GM12878 (cell line): Measurements from ENCODE around the gene CSH2.
"Not testable (repeated sequence)": the region's sequence is repeated elsewhere in the genome, so short reads cannot be mapped to it uniquely, and the experiment has no call there.

Experiments used
- EP300 ChIP-seq, 2 experiments: fragments of 150-350 bp in 1 of 2; IDR thresholded peaks; 2 replicates each; pipeline ENCODE4 v1.6.1; 2011 to 2012; ENCODE audit warnings: low read depth in 2 of 2, low read length in 2 of 2, borderline replicate concordance in 1 of 2, improper control_type of control experiment in 1 of 2, inconsistent platforms in 1 of 2; ENCODE audit not compliant: control insufficient read depth in 1 of 2
- ESRRA ChIP-seq: IDR thresholded peaks from 2 replicates; pipeline ENCODE4 v1.6.1; 2012; ENCODE audit warnings: mild to moderate bottlenecking, low read length, improper control_type of control experiment
- EZH2 ChIP-seq: IDR thresholded peaks from 2 replicates; pipeline ENCODE4 v1.6.1; 2012; ENCODE audit warnings: low read depth, mild to moderate bottlenecking, control low read depth, inconsistent platforms, low read length, borderline replicate concordance; ENCODE audit not compliant: control insufficient read depth
- POLR2A ChIP-seq: IDR thresholded peaks from 2 replicates; pipeline ENCODE4 v1.6.1; 2011; ENCODE audit warnings: low read depth, mild to moderate bottlenecking, low read length
- RCOR1 ChIP-seq: conservative IDR thresholded peaks from 2 replicates; pipeline ENCODE4 v1.6.1; 2012; ENCODE audit warnings: low read depth, low read length, improper control_type of control experiment
- SMAD1 ChIP-seq: fragments of 450-650 bp; IDR thresholded peaks from 2 replicates; pipeline ENCODE4 v1.6.1; 2018; ENCODE audit warnings: mild to moderate bottlenecking, low read depth; ENCODE audit not compliant: partially characterized antibody
- YY1 ChIP-seq: IDR thresholded peaks from 2 replicates; pipeline ENCODE4 v1.6.1; 2011; ENCODE audit warnings: low read depth, mild to moderate bottlenecking, low read length
- ZNF207 ChIP-seq: fragments of 450-650 bp; IDR thresholded peaks from 2 replicates; pipeline ENCODE4 v1.6.1; 2014; ENCODE audit warnings: antibody characterized with exemption, mild to moderate bottlenecking, borderline replicate concordance
- ZNF24 ChIP-seq: fragments of 450-650 bp; IDR thresholded peaks from 2 replicates; pipeline ENCODE4 v1.6.1; 2017; ENCODE audit warnings: antibody characterized with exemption, mild to moderate bottlenecking
- TF ChIP-seq, protein P1 (sequence below), 3 experiments: IDR thresholded peaks in 2 of 3; conservative IDR thresholded peaks in 1 of 3; 2 replicates each; pipeline ENCODE4 v1.5.1; 2011; ENCODE audit warnings: low read depth in 3 of 3, low read length in 3 of 3, mild to moderate bottlenecking in 3 of 3, control low read depth in 2 of 3, moderate library complexity in 2 of 3, inconsistent platforms in 1 of 3, mixed read lengths in 1 of 3; ENCODE audit not compliant: control insufficient read depth in 2 of 3, insufficient read depth in 1 of 3; ENCODE audit errors: extremely low read depth in 1 of 3
- TF ChIP-seq, protein P2 (sequence below): IDR thresholded peaks from 2 replicates; pipeline ENCODE4 v1.6.1; 2012; ENCODE audit warnings: mild to moderate bottlenecking, low read depth, low read length
- TF ChIP-seq, protein P3 (sequence below): IDR thresholded peaks from 2 replicates; pipeline ENCODE4 v1.6.1; 2012; ENCODE audit warnings: low read depth, low read length, improper control_type of control experiment
- TF ChIP-seq, protein P4 (sequence below): fragments of 450-650 bp; IDR thresholded peaks from 2 replicates; pipeline ENCODE4 v1.6.1; 2017; ENCODE audit warnings: mild to moderate bottlenecking, moderate library complexity
- TF ChIP-seq, protein P5 (sequence below): fragments of 450-650 bp; formaldehyde crosslinking; IDR thresholded peaks from 2 replicates; pipeline ENCODE4 v1.4.0; 2020; ENCODE audit warnings: mild to moderate bottlenecking, moderate library complexity

DNA sequence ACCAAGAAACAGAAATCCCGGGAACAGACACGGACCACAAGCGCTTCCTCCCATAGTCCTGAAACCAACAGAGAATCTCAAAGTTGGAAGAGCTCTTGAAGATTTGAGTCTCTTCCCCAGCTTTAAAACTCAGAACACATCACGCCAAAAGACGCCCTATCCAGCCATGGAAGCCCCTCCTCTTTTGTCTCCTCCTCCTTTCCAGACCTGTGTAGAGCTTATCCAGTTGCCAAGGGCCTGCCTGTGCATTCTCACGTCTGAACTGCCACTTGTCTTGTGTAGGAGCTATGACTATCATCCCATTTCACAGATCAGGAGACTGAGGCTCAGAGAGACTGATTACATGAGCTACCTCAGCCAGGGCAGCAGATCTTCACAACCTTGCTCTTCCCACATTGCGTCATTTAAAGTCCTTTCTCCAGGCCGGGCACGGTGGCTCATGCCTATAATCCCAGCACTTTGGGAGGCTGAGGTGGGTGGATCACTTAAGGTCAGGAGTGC is 9.2 kb upstream of the CSH2 start:
- TF ChIP-seq SMAD1; ZNF24; RCOR1; POLR2A; YY1; ESRRA; ZNF207; EP300 (IDR thresholded peaks at IDR 0.05; ENCODE audit: borderline replicate concordance in 1 of 2, control insufficient read depth in 1 of 2, low read depth in 2 of 2, low read length in 2 of 2); EZH2: not testable (repeated sequence)
- TF ChIP-seq, protein P1, sequence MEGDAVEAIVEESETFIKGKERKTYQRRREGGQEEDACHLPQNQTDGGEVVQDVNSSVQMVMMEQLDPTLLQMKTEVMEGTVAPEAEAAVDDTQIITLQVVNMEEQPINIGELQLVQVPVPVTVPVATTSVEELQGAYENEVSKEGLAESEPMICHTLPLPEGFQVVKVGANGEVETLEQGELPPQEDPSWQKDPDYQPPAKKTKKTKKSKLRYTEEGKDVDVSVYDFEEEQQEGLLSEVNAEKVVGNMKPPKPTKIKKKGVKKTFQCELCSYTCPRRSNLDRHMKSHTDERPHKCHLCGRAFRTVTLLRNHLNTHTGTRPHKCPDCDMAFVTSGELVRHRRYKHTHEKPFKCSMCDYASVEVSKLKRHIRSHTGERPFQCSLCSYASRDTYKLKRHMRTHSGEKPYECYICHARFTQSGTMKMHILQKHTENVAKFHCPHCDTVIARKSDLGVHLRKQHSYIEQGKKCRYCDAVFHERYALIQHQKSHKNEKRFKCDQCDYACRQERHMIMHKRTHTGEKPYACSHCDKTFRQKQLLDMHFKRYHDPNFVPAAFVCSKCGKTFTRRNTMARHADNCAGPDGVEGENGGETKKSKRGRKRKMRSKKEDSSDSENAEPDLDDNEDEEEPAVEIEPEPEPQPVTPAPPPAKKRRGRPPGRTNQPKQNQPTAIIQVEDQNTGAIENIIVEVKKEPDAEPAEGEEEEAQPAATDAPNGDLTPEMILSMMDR (IDR thresholded peaks at IDR 0.05 in 2 of 3, conservative IDR thresholded peaks at IDR 0.05 in 1 of 3; ENCODE audit: control insufficient read depth in 2 of 3, extremely low read depth in 1 of 3, insufficient read depth in 1 of 3, low read depth in 3 of 3, low read length in 3 of 3), result not testable (repeated sequence)
- TF ChIP-seq, protein P2, sequence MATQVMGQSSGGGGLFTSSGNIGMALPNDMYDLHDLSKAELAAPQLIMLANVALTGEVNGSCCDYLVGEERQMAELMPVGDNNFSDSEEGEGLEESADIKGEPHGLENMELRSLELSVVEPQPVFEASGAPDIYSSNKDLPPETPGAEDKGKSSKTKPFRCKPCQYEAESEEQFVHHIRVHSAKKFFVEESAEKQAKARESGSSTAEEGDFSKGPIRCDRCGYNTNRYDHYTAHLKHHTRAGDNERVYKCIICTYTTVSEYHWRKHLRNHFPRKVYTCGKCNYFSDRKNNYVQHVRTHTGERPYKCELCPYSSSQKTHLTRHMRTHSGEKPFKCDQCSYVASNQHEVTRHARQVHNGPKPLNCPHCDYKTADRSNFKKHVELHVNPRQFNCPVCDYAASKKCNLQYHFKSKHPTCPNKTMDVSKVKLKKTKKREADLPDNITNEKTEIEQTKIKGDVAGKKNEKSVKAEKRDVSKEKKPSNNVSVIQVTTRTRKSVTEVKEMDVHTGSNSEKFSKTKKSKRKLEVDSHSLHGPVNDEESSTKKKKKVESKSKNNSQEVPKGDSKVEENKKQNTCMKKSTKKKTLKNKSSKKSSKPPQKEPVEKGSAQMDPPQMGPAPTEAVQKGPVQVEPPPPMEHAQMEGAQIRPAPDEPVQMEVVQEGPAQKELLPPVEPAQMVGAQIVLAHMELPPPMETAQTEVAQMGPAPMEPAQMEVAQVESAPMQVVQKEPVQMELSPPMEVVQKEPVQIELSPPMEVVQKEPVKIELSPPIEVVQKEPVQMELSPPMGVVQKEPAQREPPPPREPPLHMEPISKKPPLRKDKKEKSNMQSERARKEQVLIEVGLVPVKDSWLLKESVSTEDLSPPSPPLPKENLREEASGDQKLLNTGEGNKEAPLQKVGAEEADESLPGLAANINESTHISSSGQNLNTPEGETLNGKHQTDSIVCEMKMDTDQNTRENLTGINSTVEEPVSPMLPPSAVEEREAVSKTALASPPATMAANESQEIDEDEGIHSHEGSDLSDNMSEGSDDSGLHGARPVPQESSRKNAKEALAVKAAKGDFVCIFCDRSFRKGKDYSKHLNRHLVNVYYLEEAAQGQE, result not testable (repeated sequence)
- TF ChIP-seq, protein P3, sequence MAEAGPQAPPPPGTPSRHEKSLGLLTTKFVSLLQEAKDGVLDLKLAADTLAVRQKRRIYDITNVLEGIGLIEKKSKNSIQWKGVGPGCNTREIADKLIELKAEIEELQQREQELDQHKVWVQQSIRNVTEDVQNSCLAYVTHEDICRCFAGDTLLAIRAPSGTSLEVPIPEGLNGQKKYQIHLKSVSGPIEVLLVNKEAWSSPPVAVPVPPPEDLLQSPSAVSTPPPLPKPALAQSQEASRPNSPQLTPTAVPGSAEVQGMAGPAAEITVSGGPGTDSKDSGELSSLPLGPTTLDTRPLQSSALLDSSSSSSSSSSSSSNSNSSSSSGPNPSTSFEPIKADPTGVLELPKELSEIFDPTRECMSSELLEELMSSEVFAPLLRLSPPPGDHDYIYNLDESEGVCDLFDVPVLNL, result not testable (repeated sequence)
- TF ChIP-seq, protein P4, sequence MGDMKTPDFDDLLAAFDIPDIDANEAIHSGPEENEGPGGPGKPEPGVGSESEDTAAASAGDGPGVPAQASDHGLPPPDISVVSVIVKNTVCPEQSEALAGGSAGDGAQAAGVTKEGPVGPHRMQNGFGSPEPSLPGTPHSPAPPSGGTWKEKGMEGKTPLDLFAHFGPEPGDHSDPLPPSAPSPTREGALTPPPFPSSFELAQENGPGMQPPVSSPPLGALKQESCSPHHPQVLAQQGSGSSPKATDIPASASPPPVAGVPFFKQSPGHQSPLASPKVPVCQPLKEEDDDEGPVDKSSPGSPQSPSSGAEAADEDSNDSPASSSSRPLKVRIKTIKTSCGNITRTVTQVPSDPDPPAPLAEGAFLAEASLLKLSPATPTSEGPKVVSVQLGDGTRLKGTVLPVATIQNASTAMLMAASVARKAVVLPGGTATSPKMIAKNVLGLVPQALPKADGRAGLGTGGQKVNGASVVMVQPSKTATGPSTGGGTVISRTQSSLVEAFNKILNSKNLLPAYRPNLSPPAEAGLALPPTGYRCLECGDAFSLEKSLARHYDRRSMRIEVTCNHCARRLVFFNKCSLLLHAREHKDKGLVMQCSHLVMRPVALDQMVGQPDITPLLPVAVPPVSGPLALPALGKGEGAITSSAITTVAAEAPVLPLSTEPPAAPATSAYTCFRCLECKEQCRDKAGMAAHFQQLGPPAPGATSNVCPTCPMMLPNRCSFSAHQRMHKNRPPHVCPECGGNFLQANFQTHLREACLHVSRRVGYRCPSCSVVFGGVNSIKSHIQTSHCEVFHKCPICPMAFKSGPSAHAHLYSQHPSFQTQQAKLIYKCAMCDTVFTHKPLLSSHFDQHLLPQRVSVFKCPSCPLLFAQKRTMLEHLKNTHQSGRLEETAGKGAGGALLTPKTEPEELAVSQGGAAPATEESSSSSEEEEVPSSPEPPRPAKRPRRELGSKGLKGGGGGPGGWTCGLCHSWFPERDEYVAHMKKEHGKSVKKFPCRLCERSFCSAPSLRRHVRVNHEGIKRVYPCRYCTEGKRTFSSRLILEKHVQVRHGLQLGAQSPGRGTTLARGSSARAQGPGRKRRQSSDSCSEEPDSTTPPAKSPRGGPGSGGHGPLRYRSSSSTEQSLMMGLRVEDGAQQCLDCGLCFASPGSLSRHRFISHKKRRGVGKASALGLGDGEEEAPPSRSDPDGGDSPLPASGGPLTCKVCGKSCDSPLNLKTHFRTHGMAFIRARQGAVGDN, result not testable (repeated sequence)
- TF ChIP-seq, protein P5, sequence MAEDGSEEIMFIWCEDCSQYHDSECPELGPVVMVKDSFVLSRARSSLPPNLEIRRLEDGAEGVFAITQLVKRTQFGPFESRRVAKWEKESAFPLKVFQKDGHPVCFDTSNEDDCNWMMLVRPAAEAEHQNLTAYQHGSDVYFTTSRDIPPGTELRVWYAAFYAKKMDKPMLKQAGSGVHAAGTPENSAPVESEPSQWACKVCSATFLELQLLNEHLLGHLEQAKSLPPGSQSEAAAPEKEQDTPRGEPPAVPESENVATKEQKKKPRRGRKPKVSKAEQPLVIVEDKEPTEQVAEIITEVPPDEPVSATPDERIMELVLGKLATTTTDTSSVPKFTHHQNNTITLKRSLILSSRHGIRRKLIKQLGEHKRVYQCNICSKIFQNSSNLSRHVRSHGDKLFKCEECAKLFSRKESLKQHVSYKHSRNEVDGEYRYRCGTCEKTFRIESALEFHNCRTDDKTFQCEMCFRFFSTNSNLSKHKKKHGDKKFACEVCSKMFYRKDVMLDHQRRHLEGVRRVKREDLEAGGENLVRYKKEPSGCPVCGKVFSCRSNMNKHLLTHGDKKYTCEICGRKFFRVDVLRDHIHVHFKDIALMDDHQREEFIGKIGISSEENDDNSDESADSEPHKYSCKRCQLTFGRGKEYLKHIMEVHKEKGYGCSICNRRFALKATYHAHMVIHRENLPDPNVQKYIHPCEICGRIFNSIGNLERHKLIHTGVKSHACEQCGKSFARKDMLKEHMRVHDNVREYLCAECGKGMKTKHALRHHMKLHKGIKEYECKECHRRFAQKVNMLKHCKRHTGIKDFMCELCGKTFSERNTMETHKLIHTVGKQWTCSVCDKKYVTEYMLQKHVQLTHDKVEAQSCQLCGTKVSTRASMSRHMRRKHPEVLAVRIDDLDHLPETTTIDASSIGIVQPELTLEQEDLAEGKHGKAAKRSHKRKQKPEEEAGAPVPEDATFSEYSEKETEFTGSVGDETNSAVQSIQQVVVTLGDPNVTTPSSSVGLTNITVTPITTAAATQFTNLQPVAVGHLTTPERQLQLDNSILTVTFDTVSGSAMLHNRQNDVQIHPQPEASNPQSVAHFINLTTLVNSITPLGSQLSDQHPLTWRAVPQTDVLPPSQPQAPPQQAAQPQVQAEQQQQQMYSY (CRISPR knock-in tag), result not testable (repeated sequence)
